ENCODE measurements around the gene SHD. TPM values are rescaled to one million over a fixed set of nuclear protein-coding genes. Genes with fewer than 3 reads are reported as not detected.

The SHD gene
- total and polyA plus RNA-seq, 2 of the 4 experiments (the other 2 are of a cell fraction) = not detected

- TF ChIP-seq ELK1 (IDR thresholded peaks at IDR 0.05; ENCODE audit: borderline replicate concordance, low read depth, low read length) = no peak
- no peak for TF ChIP-seq RAD21 (IDR thresholded peaks at IDR 0.05; ENCODE audit: low read length)
- TF ChIP-seq MAZ (IDR thresholded peaks at IDR 0.05; ENCODE audit: borderline replicate concordance, low read depth, low read length) = no peak
- TF ChIP-seq BHLHE40 (IDR thresholded peaks at IDR 0.05; ENCODE audit: low read depth, low read length) = no peak
- TF ChIP-seq FOS (IDR thresholded peaks at IDR 0.05; ENCODE audit: low read depth, low read length) = no peak
- no peak for TF ChIP-seq RCOR1 (IDR thresholded peaks at IDR 0.05; ENCODE audit: insufficient replicate concordance, low read length)
- TF ChIP-seq, protein P1, sequence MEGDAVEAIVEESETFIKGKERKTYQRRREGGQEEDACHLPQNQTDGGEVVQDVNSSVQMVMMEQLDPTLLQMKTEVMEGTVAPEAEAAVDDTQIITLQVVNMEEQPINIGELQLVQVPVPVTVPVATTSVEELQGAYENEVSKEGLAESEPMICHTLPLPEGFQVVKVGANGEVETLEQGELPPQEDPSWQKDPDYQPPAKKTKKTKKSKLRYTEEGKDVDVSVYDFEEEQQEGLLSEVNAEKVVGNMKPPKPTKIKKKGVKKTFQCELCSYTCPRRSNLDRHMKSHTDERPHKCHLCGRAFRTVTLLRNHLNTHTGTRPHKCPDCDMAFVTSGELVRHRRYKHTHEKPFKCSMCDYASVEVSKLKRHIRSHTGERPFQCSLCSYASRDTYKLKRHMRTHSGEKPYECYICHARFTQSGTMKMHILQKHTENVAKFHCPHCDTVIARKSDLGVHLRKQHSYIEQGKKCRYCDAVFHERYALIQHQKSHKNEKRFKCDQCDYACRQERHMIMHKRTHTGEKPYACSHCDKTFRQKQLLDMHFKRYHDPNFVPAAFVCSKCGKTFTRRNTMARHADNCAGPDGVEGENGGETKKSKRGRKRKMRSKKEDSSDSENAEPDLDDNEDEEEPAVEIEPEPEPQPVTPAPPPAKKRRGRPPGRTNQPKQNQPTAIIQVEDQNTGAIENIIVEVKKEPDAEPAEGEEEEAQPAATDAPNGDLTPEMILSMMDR (conservative IDR thresholded peaks at IDR 0.05; ENCODE audit: low read depth, low read length) = no peak
- TF ChIP-seq CHD1 (IDR thresholded peaks at IDR 0.05; ENCODE audit: low read depth, low read length) = no peak
- TF ChIP-seq USF2 (IDR thresholded peaks at IDR 0.05; ENCODE audit: low read depth, low read length) = no peak
- H3K9me1 ChIP-seq (ENCODE audit: insufficient read depth, low read length) = peaks cover 6% of the 10 kb centered on the region; the same call in 1 of the 2 replicates
- no peak within 1 kb of the TSS for H2AK5ac ChIP-seq (ENCODE audit: low read depth, low read length)
- no peak within 1 kb of the TSS for H4K5ac ChIP-seq (ENCODE audit: low read depth, low read length)
- ChIA-PET POLR2A (ENCODE audit: unreplicated experiment) (no interaction called here), CTCF (no interaction called here)
- intact Hi-C loops (cut with micrococcal nuclease) = no loop called here
- dilution Hi-C loops (cut with HindIII; ENCODE audit: low sequenced_read_pairs, unreplicated experiment) = no loop called here
- no peak within 1 kb of the TSS for H3K4me2 ChIP-seq (ENCODE audit: low read depth, low read length)
- no peaks in the 10 kb centered on the region for H3K4me1 ChIP-seq (ENCODE audit: control insufficient read depth, insufficient read depth, low read length)
- H3K14ac ChIP-seq (replicated peaks; ENCODE audit: low read depth, low read length) = no peak within 1 kb of the TSS
- no peaks in the 10 kb centered on the region for H4K20me1 ChIP-seq (ENCODE audit: insufficient read depth, low read length)
- no TSS peak for BruUV-seq (replicated peaks)
- H2BK120ac ChIP-seq (ENCODE audit: low read depth, low read length) = no peak within 1 kb of the TSS
- in situ Hi-C loops (cut with MboI; ENCODE audit: low sequenced_read_pairs) = no loop called here
- H3K9me3 ChIP-seq (ENCODE audit: control insufficient read depth, insufficient read depth, low read length) = no peaks in the 10 kb centered on the region
- no peak within 1 kb of the TSS for H2BK5ac ChIP-seq (ENCODE audit: low read depth, low read length, poor library complexity, severe bottlenecking)
- no peak within 1 kb of the TSS for H2AK9ac ChIP-seq (replicated peaks; ENCODE audit: low read depth, low read length, poor library complexity)
- no peaks in the 10 kb centered on the region for H3K36me3 ChIP-seq (ENCODE audit: control insufficient read depth, insufficient read depth, low read length)
- H2AFZ ChIP-seq (replicated peaks; ENCODE audit: low read length, poor library complexity) = peak within 1 kb of the TSS; percentile 41
- DNase-seq = no peak
- H2BK20ac ChIP-seq (ENCODE audit: low read depth, low read length) = no peak within 1 kb of the TSS
- no peak within 1 kb of the TSS for H3K27ac ChIP-seq (ENCODE audit: insufficient read depth, low read length)
- no peak within 1 kb of the TSS for H3K9ac ChIP-seq (ENCODE audit: low read depth, low read length)
- no peak within 1 kb of the TSS for H3K4ac ChIP-seq (ENCODE audit: low read depth, low read length)
- H3K18ac ChIP-seq (ENCODE audit: low read depth, low read length) = no peak within 1 kb of the TSS
- H2BK15ac ChIP-seq (ENCODE audit: low read depth, low read length) = no peak within 1 kb of the TSS
- no peak within 1 kb of the TSS for H3K23ac ChIP-seq (ENCODE audit: low read depth, low read length)
- no peak within 1 kb of the TSS for H4K91ac ChIP-seq (ENCODE audit: insufficient read depth, low read depth, low read length)
- no peak for ATAC-seq (ENCODE audit: low read depth)
- no peak within 1 kb of the TSS for H3K4me3 ChIP-seq (ENCODE audit: insufficient read depth, low read depth, low read length)
- no peak within 1 kb of the TSS for H3K56ac ChIP-seq (ENCODE audit: extremely low read depth, insufficient read depth, low read length)
- H3K27me3 ChIP-seq (ENCODE audit: control insufficient read depth, insufficient read depth, low read length) = no peaks in the 10 kb centered on the region
- no peak within 1 kb of the TSS for H4K8ac ChIP-seq (ENCODE audit: low read depth in 2 of 2, low read length in 2 of 2)
- WGBS, 2 experiments (ENCODE audit: extremely low coverage in 2 of 2, insufficient read length in 1 of 2) = no CpG with 5 or more reads among the region's 8 CpGs
- peaks cover 0 to 3% of the 10 kb centered on the region in 2 experiments; a peak in 1 of 4 replicates for H3K79me1 ChIP-seq (ENCODE audit: low read depth in 1 of 2, low read length in 2 of 2)
Observed at GRCh38 chr19:4302243-4302640, 23.2 kb downstream of the SHD start, which contains the start of gene TMIGD2. Gene TMIGD2, minus strand, starts transcription at chr19:4302389. Its CDS starts 4 bp downstream, at chr19:4302385.
